Cardiac muscle cell (in vitro differentiated cells and primary cell): ENCODE measurements around the gene GP9. TPM values are rescaled to one million over a fixed set of nuclear protein-coding genes. Genes with fewer than 3 reads are reported as not detected.

Experiments used
- DNase-seq, 2 donors: peaks; one replicate each; pipeline versions ENCODE4 v3.0.0 to v3.0.0-alpha.2; 2010 to 2017; ENCODE audit warnings: low read depth in 1 of 2, low spot score in 1 of 2
- H3K27ac ChIP-seq: fragments of 200-600 bp; sonication (generic); 2 replicates; pipeline ENCODE4 v1.5.1; 2016
- H3K27me3 ChIP-seq: fragments of 200-600 bp; sonication (generic); 2 replicates; pipeline ENCODE4 v1.6.0; 2016; ENCODE audit warnings: control low read depth
- H3K36me3 ChIP-seq: fragments of 200-600 bp; sonication (generic); 2 replicates; pipeline ENCODE4 v1.5.1; 2016; ENCODE audit warnings: control low read depth
- H3K4me1 ChIP-seq: fragments of 200-600 bp; sonication (generic); 2 replicates; pipeline ENCODE4 v1.8.1; 2017; ENCODE audit warnings: low read depth, mild to moderate bottlenecking, mixed run types
- H3K4me3 ChIP-seq: fragments of 200-600 bp; sonication (generic); 2 replicates; pipeline ENCODE4 v1.5.1; 2016; ENCODE audit warnings: mild to moderate bottlenecking
- H3K9me3 ChIP-seq: fragments of 200-600 bp; sonication (generic); 2 replicates; pipeline ENCODE4 v1.5.1; 2017; ENCODE audit warnings: low read depth, mild to moderate bottlenecking, control low read depth
- CTCF ChIP-seq: IDR thresholded peaks from 2 replicates; pipeline ENCODE4 v1.5.1; 2012; ENCODE audit warnings: low read depth, mild to moderate bottlenecking, low read length
- polyA plus RNA-seq: library from polyadenylated mRNA; unstranded; fragments of >200 nt; fragmentation: Nextera tagmentation; extraction: Ambion mirVana; gene quantifications from 2 replicates; pipeline ENCODE4 v1.2.1, GENCODE V29; 2016
- total RNA-seq: library from RNA; depleted of rRNA; stranded (reverse); fragments of >200 nt; gene quantifications from 2 replicates; pipeline ENCODE4 v1.2.3, GENCODE V29; 2016

GP9 gene
- total and polyA plus RNA-seq, 2 experiments from 2014 or later, result not detected

GRCh38 chr3:129059311-129059958 lies 1.1 kb upstream of the GP9 start:
- Histone ChIP-seq H3K27ac (no peak overlapping the region), H3K4me1 (peaks cover 6% of the 10 kb centered on the region), H3K9me3 (no peaks in the 10 kb centered on the region), H3K4me3 (no peak overlapping the region), H3K36me3 (no peaks in the 10 kb centered on the region), H3K27me3 (no peaks in the 10 kb centered on the region)
- DNase-seq, result no peak
- no peak for TF ChIP-seq CTCF

GRCh38 chr3:129061023-129061887 lies 676 bp downstream of the GP9 start:
- H3K36me3 ChIP-seq, result no peaks in the 10 kb centered on the region
- no peak overlapping the region for H3K4me3 ChIP-seq
- H3K27me3 ChIP-seq, result no peaks in the 10 kb centered on the region
- no peaks in the 10 kb centered on the region for H3K9me3 ChIP-seq
- no peaks in the 10 kb centered on the region for H3K4me1 ChIP-seq
- DNase-seq, result no peak
- no peak overlapping the region for H3K27ac ChIP-seq
- no peak for TF ChIP-seq CTCF

- DNase-seq, result no peak
- Histone ChIP-seq H3K27ac (no peak overlapping the region), H3K36me3 (no peaks in the 10 kb centered on the region), H3K4me3 (no peak overlapping the region), H3K27me3 (no peaks in the 10 kb centered on the region), H3K9me3 (no peaks in the 10 kb centered on the region), H3K4me1 (no peaks in the 10 kb centered on the region)
- TF ChIP-seq CTCF, result no peak
Observed at GRCh38 chr3:129061888-129062834, 1.6 kb downstream of the GP9 start.

- Histone ChIP-seq H3K4me3 (no peak overlapping the region), H3K27me3 (no peaks in the 10 kb centered on the region), H3K27ac (no peak overlapping the region), H3K9me3 (no peaks in the 10 kb centered on the region), H3K4me1 (no peaks in the 10 kb centered on the region), H3K36me3 (no peaks in the 10 kb centered on the region)
- DNase-seq, result no peak
- no peak for TF ChIP-seq CTCF
Observed at GRCh38 chr3:129063091-129063640, 2.6 kb downstream of the GP9 start.

- Histone ChIP-seq H3K27me3 (no peaks in the 10 kb centered on the region), H3K27ac (no peak overlapping the region), H3K4me3 (no peak overlapping the region), H3K9me3 (no peaks in the 10 kb centered on the region), H3K36me3 (no peaks in the 10 kb centered on the region), H3K4me1 (no peaks in the 10 kb centered on the region)
- no peak for DNase-seq
- TF ChIP-seq CTCF, result no peak
Observed at GRCh38 chr3:129063841-129064482, 3.4 kb downstream of the GP9 start.
